HT1080 (cell line): Measurements from ENCODE around the gene MLIP. TPM values are rescaled to one million over a fixed set of nuclear protein-coding genes. Genes with fewer than 3 reads are reported as not detected.

Source experiments
- total RNA-seq: library from RNA; depleted of rRNA; stranded (reverse); fragments of >200 nt; shearing (Covaris generic); gene quantifications from 2 replicates; pipeline ENCODE4 v1.2.3, GENCODE V29; 2014; rRNA removed

MLIP gene
- total RNA-seq, 1 experiment from 2014 or later, result not detected

Other genes starting within 250 kb of the MLIP start
- gene TINAG, start 197.0 kb downstream of the MLIP start, total RNA-seq, result not detected in 2 replicates